NCI-H526 treated with DMSO at 0.1 percent for 48 hours (cell line): ENCODE data around the gene ASB4.
A peak's percentile ranks its signal among the peaks of the same experiment; 100 is the strongest.
"Not testable (repeated sequence)": the region's sequence is repeated elsewhere in the genome, so short reads cannot be mapped to it uniquely, and the experiment has no call there.

ENCODE experiments used
- DNase-seq: peaks from one replicate; lab custom pipeline; 2025; lab: John Stamatoyannopoulos, UW

The ASB4 gene

DNA sequence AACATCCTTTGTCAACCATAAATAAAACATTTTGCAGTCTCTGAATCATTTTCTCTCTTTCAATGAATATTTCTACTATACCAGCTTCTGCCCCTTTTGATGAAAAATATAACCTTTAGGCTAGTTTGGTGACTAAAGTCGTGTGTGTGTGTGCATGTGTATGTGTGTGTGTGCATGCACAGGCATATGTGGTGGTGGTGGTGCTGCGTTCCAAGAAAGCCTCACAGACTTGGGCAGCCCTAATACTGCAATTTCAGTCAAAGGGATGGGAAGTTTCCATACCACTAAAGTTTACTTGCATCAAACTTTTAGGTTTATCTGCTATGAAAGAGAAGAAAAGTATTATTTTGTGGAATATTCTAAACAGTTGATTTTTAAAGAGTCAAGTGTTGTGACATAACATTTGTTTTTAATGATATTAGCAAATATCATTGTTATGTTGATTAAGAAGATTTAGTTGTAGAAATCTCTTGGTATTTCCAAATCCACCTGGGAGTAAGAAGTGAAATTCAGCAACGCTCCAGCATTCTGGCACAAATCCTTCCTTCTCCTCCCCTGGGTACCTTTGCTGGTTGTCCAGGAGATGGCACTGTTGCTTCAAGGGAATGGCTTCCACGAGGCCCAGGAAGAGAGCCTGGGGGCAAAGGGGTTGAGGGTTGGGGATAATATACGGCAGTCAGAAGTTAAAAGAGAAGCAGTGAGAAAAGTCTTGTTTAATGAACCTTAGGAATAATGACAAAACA, 41.5 kb downstream of the ASB4 start:
- peak; percentile 27 for DNase-seq

DNA sequence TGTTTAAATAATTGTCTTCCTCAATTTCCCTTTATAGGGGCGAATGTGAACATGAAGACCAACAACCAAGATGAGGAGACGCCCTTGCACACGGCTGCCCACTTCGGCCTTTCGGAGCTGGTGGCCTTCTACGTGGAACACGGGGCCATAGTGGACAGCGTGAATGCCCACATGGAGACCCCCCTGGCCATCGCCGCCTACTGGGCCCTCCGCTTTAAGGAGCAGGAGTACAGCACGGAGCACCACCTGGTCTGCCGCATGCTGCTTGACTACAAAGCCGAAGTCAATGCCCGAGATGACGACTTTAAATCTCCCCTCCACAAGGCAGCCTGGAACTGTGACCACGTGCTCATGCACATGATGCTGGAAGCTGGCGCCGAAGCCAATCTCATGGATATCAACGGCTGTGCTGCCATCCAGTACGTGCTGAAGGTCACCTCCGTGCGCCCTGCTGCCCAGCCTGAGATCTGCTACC, 42.1 kb downstream of the ASB4 start:
- DNase-seq, result no peak

DNA sequence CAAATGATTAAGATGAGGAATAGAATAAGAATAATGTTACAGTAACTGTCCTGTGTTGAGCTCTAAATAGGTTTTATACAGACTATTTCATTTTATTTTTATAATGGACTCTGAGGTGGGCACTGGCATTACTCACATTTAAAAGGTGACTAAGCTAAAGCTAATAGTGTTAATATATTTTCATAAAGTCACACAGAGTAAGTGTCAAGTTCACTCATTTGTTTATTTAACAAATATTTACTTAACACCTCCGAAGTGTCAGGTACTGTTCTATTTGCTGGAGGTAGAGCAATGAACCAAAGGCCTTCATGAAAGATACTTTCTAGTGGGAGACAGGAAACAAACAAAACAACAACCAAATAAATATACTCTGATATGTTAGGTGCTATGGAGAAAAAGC, 44.0 kb downstream of the ASB4 start:
- DNase-seq, result no peak

DNA sequence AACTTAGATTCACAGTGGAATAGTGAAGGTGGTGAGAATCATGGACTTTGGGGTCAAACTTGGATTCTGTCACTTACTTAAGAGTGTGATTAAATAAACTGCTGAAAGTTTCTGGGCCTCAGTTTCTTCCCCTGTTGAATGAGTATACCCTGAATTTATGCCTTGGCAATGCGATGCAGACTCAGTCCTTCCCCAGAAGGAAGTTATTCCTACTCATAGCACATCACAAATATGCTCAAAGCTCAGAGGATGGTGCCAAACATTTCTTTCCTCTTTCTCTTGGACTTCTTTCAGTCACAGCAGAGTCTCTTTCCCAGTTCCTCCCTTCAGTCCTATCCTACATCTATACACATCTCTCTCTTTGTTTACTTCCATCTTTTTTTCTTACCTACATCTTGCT, 45.1 kb downstream of the ASB4 start:
- DNase-seq, result no peak

DNA sequence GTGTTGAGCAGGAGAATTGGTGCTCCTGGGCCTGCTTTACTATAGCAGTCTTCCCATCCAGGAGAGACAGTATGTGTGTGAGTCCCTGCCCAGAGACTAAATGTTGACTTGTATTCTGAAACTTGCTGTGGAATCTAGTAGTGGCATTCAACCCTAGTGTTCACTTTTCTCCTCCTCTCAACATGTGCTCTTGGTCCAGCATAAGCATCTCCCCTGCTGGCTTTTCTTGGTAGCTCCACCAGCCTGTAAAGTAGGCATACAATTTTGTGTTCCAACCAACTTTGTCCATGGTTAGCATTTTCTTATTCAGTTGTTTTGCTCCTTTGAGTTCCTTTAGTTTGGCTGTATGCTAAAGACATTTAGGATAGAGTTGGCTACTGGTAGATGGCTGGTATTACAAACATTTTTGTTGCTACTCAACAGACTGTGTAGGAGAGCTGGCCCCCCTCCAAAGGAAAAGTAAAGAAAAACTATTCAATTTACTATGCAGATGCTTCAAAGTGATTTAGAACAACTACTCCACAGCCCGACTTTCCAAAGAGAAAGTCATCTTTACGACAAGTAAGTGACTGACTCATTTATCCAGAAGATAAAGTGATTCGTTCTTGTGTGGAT, 46.0 kb downstream of the ASB4 start:
- no peak for DNase-seq

DNA sequence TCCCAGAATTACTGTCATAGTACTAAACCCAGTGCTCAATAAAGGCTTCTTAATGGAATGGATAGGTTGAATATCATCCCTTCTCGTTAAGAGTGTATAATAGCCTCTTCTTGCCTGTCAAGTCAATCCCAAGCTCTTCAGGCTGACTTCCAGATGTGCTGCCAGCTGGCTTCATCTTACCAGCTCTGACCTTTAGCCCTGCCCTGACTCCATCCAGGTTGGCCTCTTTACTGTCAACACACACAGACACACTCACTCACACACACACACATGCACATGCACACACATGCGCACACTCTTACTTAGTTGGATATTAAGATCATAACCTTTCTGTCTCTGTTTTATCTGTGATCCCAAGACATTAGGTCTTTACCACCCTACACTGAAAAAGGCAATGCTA, 49.1 kb downstream of the ASB4 start:
- DNase-seq, result no peak

DNA sequence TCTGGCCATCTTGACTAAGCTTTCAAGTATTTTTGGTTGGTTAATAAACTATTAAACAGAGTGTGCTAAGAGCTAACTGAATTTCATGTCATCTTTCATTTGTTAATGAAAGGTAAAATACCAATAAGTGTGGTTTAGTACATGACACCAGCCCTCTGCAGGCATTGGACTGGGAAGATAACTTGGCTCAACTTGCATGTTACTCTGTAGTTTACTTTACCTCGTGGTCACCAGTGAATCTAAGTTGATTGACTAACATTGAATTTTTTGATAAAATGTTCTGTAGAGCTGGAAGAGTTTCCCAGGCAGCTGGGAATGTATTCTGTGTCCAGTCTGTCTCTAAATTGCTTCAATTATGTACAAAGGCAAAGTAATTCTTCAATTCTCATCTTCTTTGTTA, 49.9 kb downstream of the ASB4 start:
- no peak for DNase-seq

DNA sequence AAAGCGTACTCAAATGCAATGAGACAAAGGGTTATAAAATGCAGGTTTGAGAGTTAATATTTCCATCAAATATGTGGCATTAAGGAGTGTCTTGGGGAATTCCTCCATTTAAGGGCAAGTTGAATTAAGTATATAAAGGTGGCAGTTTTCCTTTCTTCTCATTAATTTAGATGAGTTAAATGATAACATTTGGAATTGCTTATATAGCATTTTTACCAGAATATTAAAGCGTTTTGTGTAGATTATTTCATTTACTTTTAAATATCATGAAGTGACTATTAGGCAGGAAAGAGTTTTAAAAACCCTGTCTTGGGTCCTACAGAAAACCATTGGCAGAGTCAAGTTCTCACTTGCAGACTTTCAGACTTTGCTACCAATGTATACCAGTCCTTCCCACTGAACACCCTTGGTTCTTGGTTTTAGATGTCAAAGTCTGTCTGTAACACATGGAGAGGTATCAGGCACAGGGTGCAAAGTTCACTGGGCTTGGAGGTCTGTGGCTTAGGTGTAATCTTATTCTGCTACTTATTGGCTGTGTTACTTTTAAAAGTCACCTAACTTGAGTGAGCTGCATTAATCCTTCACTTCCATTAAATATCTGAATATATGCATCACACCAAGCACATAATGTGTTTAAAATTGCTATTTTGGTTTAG, 51.0 kb downstream of the ASB4 start:
- DNase-seq, result no peak

DNA sequence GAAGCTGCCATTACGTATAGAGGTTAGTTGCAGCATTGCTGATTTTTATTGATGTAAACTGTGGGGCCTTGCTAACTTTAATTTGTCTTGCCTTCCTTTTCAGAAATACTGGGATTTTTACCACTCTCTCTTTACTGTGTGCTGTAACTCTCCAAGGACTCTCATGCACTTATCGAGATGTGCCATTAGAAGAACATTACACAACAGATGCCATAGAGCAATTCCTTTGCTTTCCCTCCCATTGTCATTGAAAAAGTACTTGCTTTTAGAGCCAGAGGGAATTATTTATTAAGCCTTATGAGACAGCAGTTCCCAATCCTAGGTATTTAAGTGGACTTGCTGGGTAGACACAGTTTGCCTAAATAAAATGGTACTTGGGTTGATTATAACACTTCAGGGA, 51.7 kb downstream of the ASB4 start:
- no peak for DNase-seq

DNA sequence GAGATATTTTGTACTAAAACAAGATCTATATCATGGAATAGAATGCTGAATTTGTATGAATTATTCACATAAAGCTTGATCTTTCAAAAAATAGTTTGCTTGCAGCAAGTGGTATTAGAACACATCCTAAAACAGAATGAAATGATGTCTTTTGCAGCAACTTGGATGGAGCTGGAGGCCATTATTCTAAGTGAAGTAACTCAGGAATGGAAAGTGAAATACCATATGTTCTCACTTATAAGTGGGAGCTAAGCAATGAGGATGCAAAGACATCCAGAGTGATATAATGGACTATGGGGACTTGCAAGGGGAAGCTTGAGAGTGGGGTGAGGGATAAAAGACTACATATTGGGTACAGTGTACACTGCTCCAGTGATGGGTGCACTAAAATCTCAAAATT, 53.7 kb downstream of the ASB4 start:
- DNase-seq, result no peak

DNA sequence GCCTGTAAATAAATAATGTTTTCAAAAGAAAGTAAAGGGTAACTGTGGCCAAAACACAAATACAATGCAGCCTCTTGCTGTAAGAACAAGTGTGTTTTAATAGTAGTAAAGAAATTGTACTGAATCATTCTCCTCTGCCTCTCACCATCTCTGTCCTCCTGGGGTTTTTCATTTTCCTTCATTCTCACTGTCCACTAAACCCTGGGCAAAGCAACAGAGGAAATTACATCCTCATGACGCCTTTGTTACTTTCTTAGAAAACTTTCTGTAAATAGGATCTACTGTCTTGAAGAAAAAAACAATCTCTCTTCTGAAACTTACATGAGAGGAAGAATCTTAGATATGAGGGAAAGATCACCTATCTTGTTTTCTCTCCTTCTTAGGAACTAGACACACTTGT, 54.6 kb downstream of the ASB4 start:
- DNase-seq, result no peak

DNA sequence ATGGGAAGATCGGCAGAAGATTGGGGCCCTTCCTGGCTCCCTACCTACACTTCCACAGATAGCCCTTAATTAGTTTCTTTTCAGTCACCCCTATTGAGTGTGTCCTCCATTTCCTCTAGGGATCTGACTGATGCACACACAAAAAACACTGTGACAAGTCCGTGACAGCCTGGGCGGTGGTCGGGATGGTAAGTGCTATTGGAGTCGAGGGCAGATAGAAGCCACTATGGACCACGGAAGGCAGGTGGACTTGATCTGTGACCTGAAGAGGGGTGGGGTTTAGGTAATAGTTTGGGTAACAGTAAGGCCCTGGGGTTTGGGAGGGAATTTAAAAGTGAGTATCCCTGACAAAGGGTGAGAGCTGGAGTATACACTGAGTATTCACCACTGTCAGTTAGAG, 57.6 kb downstream of the ASB4 start:
- no peak for DNase-seq

DNA sequence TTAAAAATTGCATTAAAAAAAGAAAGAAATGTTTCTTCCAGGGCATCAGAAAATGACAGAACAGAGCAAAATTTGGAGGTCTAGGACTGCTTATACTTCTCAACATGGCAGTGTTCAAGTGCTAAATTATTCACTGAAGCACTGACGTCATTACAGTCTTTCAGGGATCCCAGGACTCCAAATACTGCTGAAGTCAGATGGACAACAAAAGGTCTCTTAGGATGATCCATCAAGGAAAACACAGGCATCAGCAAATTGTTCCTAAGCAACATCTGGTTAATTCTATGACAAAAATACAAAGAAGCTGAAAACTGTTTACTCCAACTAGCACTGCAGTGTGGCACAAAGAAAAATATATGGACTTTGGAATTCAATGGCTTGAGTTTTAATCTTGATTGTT, 58.4 kb downstream of the ASB4 start:
- DNase-seq, result no peak

DNA sequence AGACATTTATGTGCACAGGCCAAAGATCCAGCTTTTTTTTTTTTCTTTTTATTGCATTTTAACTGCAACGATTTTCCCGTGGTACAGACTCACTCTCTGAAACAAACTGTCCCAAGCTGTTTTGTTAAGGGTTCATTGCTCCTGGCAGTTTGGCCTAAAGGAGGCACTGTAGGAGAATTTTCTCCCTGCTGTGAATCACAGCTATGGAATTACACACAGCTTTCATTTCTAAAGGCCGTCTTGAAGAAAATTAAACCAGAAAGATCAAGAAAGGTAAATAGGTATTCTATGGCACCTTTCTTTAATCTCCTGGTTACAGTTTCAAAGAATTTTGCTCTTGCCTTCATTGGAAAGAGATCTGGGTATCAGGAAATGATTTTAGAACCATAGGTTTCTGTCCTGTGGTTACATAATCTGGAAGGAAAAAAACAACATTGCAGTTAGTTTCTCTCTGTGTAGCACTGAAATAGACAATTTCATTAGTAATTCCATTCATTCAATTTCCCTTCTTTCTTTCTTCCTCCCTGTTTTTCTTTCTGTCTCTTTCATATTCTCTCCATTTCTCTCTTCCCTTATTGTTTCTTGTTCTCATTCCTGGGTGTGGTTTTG, 59.4 kb downstream of the ASB4 start:
- no peak for DNase-seq

DNA sequence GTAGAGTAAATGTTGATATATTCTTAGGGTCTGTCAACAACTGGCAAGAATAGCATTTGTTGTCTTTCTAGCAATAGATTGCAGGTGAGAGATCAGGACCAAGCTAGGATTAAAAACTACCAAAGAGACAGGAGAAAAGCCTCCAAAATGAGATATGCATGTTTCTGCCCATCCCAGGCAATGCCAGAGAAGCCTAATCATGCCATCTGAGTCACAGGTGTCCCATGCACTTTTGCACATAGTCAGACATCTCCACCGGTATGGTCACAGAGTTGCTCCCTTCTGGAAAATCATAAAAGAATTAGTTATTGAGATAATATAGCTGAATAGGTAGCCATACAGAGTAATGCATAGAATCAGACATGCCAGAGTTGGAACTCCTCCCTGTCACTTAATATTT, 59.9 kb downstream of the ASB4 start:
- DNase-seq, result no peak

DNA sequence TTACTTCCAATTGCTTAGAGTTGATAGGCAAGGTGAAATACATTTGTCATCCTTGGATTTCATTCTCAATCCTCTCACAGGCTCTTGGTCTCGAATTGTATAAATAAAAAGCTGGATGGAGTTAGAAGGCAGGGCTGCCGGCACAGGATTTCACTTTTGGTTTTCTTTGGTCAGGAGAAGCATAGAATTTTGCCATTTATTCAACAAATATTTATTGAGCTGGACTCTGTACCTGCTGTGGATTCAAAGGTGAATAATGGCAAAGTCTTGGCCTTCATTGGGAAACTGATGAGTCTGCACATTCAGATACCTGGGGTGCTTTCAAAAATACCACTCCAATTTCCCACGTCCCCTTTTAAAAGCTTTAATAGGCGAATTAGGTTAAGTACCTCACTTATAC, 60.9 kb downstream of the ASB4 start:
- DNase-seq, result no peak

DNA sequence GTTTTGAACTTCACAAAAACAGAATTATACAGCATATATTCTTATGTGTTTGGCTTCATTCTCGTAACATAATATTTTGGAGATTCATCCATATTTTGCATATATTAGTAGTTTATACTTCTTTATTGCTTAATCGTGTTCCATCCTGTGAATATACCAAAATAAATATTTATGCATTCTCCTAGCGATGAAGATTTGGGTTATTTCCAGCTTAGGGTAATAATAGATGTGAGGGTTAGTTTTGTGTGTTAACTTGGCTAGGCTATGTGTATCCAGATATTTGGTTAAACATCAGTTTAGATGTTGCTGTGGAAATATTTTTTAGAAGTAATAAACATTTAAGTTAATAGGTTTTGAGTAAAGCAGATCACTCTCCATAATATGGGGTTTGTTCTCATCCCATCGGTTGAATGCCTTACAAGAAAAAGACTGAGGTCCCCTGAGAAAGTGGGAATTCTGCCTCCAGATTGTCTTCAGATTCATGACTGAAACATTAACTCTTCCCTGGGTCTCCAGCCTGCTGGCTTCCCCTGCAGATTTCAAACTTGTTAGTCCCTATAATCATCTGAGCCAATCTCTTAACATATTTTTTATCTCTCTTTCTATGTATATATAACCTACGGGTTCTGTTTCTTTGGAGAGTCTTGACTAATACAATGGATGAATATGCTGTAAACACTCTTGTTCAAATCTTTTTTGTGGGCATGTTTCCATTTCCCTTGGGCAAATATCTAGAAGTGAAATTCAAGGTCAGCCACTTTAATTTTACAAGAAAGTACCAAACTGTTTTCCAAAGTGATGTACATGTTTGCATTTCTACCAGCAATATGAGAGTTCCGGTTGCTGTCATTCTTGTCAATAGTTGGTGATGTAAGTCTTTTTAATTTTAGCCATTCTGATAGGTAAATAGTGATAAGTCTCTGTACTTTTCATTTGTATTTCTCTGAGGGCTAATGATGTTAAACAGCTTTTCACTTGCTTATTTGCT, 61.9 kb downstream of the ASB4 start:
- no peak for DNase-seq

DNA sequence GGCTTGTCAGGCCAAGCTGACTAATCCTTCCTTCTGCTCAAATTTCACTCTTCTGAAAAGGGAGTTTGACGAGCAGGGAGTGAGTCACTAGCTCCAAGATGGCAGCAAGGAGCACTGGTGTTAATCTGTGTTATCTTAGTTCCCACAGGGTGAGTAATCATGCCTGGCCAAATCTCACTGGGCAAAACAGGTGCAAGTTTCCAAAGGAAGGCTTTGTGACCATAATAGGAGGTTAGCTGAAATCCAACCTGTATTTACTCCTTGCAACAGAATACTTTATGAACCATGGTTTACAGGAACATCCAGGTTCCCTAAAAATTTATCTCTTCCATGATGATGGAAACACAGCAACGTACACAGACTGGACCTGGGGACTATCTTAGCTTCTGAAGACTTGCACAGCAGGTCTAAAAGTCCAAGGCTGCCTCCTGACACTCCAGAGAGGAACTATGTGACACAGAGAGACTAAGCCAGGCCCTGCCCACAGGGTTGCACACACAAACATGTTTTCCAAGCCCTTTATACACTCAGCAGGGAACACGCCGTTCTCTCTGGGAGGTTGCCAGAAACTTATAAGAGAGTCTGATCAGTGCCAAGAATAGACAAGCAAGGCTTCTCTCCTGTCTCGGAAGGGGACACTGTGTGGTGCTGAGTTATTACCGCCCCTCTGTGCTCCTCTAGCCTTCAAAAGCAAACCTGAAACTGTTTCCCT, 64.2 kb downstream of the ASB4 start:
- no peak for DNase-seq

DNA sequence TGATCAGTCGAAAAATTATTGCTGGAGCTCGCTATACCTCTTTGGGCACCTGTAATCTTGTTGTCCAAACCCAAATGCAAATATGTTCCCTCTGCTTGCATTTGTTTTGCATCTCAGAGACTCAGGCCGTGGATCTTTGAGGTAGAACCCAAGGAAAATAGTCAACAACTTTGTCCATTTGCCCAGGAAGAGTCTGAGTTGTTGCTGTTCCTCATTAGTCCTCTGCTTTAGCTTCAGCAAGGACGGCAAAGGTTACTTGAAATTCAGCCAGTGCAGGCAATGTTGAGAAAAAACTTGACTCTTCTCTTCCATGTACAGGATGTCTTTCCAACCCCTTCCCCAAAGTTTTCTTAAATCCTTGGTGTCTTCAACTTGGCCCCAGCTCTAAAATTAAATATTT, 64.8 kb downstream of the ASB4 start:
- peak; percentile 37 for DNase-seq

DNA sequence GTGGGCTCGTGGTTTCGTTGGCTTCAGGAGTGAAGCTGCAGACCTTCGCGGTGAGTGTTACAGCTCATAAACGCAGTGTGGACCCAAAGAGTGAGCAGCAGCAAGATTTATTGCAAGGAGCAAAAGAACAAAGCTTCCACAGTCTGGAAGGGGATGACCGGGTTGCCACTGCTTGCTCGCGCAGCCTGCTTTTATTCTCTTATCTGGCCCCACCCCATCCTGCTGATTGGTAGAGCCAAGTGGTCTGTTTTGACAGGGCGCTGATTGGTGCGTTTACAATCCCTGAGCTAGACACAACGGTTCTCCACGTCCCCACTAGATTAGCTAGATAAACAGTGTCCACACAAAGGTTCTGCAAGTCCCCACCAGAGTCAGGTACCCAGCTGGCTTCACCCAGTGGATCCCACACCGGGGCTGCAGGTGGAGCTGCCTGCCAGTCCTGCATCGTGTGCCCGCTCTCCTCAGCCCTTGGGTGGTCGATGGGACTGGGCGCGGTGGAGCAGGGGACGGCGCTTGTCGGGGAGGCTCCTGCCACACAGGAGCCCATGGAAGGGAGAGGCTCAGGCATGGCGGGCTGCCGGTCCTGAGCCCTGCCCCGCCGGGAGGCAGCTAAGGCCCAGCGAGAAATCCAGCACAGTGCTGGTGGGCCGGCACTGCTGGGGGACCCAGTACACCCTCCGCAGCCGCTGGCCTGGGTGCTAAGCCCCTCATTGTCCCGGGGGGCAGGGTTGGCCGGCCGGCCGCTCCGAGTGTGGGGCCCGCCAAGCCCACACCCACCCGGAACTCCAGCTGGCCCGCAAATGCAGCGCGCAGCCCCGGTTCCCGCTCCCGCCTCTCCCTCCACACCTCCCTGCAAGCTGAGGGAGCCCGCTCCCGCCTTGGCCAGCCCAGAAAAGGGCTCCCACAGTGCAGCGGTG, 66.5 kb downstream of the ASB4 start:
- not testable (repeated sequence) for DNase-seq
